Endothelial cell of umbilical vein (primary cell): ENCODE data around the gene SIPA1L3. TPM values are rescaled to one million over a fixed set of nuclear protein-coding genes. Genes with fewer than 3 reads are reported as not detected.

Source experiments
- BruUV-seq: library from RNA; stranded (reverse); fragments of 400-500 nt; replicated peaks from 2 replicates; lab custom pipeline; 2021; lab: Mats Ljungman, UMichigan
- CTCF ChIA-PET: fragments of 300-600, 350-600 bp; sonication (Branson Sonifier 250); formaldehyde crosslinking; loops from one replicate; lab custom pipeline; 2021; ENCODE audit warnings: antibody characterized with exemption, inconsistent platforms; lab: Charles Lee
- POLR2A ChIA-PET: fragments of 300-600, 350-600 bp; sonication (Branson Sonifier 250); formaldehyde crosslinking; loops from one replicate; lab custom pipeline; 2021; ENCODE audit warnings: antibody characterized with exemption, inconsistent platforms; lab: Charles Lee
- DNase-seq: peaks from one replicate; pipeline ENCODE4 v3.0.0-alpha.2; 2011; ENCODE audit warnings: low read depth, low spot score
- FAIRE-seq: peaks from 2 replicates; lab custom pipeline; 2011; peaks lifted over from hg19 to GRCh38; lab: Jason Lieb, UNC
- H2AFZ ChIP-seq: 2 replicates; pipeline ENCODE4 v1.6.0; 2012; ENCODE audit warnings: low read depth, low read length, control low read depth, inconsistent platforms
- H3K27ac ChIP-seq: 2 replicates; pipeline ENCODE4 v1.5.1; 2011; ENCODE audit warnings: low read depth, mild to moderate bottlenecking, control low read depth, low read length, moderate library complexity; ENCODE audit not compliant: insufficient read depth
- H3K27me3 ChIP-seq, 2 experiments: 2 replicates each; pipeline versions ENCODE4 v1.6.0 to v1.6.1; 2011; ENCODE audit warnings: low read length in 2 of 2, mixed read lengths in 1 of 2; ENCODE audit not compliant: control insufficient read depth in 2 of 2, insufficient read depth in 2 of 2
- H3K36me3 ChIP-seq, 2 experiments: 2 replicates in 1 of 2; 3 replicates in 1 of 2; pipeline ENCODE4 v1.5.1; 2011; ENCODE audit warnings: low read length in 2 of 2, mild to moderate bottlenecking in 1 of 2, moderate library complexity in 1 of 2; ENCODE audit not compliant: control insufficient read depth in 2 of 2, insufficient read depth in 2 of 2; ENCODE audit errors: extremely low read depth in 1 of 2
- H3K4me1 ChIP-seq: 3 replicates; pipeline ENCODE4 v1.5.1; 2011; ENCODE audit warnings: mild to moderate bottlenecking, low read length; ENCODE audit not compliant: control insufficient read depth, insufficient read depth; ENCODE audit errors: extremely low read depth
- H3K4me2 ChIP-seq: 2 replicates; pipeline ENCODE4 v1.6.1; 2011; ENCODE audit warnings: low read length, control low read depth, mixed read lengths; ENCODE audit not compliant: insufficient read depth
- H3K4me3 ChIP-seq, 3 experiments: fragments of 200-600 bp in 1 of 3; sonication (generic), shearing (Covaris generic) in 1 of 3; replicated peaks in 1 of 3; 2 replicates each; pipeline ENCODE4 v1.5.1; 2011 to 2016; ENCODE audit warnings: control low read depth in 3 of 3, low read length in 3 of 3, mild to moderate bottlenecking in 2 of 3, inconsistent platforms in 1 of 3, low read depth in 1 of 3, moderate library complexity in 1 of 3; ENCODE audit not compliant: insufficient read depth in 1 of 3
- H3K79me2 ChIP-seq: 2 replicates; pipeline ENCODE4 v1.6.0; 2012; ENCODE audit warnings: low read length, inconsistent platforms; ENCODE audit not compliant: control insufficient read depth, insufficient read depth
- H3K9ac ChIP-seq: replicated peaks from 2 replicates; pipeline ENCODE3; 2011; ENCODE audit warnings: low read length, control low read depth; ENCODE audit not compliant: insufficient read depth; ENCODE audit errors: extremely low read depth
- H3K9me1 ChIP-seq: replicated peaks from 3 replicates; pipeline ENCODE4 v1.6.0; 2011; ENCODE audit warnings: mild to moderate bottlenecking, low read length; ENCODE audit not compliant: control insufficient read depth, insufficient read depth; ENCODE audit errors: extremely low read depth
- H3K9me3 ChIP-seq: replicated peaks from 2 replicates; pipeline ENCODE4 v1.5.1; 2012; ENCODE audit warnings: low read length, inconsistent platforms; ENCODE audit not compliant: control insufficient read depth, insufficient read depth
- H4K20me1 ChIP-seq: replicated peaks from 2 replicates; pipeline ENCODE3; 2011; ENCODE audit warnings: mild to moderate bottlenecking, low read length; ENCODE audit not compliant: control insufficient read depth, insufficient read depth; ENCODE audit errors: extremely low read depth
- EZH2 ChIP-seq: IDR thresholded peaks from 2 replicates; pipeline ENCODE4 v1.6.1; 2012; ENCODE audit warnings: borderline replicate concordance, low read depth, mild to moderate bottlenecking, moderate library complexity, low read length, inconsistent platforms; ENCODE audit not compliant: severe bottlenecking
- FOS ChIP-seq: IDR thresholded peaks from 2 replicates; pipeline ENCODE4 v1.6.1; 2011; ENCODE audit warnings: mild to moderate bottlenecking, low read length, moderate library complexity, borderline replicate concordance; ENCODE audit not compliant: insufficient read depth
- GATA2 ChIP-seq: IDR thresholded peaks from 2 replicates; pipeline ENCODE4 v1.7.0; 2011; ENCODE audit warnings: low read depth, mild to moderate bottlenecking, moderate library complexity, mixed read lengths, low read length; ENCODE audit not compliant: insufficient read length, insufficient read depth
- JUN ChIP-seq: IDR thresholded peaks from 2 replicates; pipeline ENCODE4 v1.6.1; 2011; ENCODE audit warnings: borderline replicate concordance, low read depth; ENCODE audit not compliant: insufficient read length, insufficient read depth
- MYC ChIP-seq: IDR thresholded peaks from one replicate; pipeline ENCODE4 v1.6.1; 2011; ENCODE audit warnings: mild to moderate bottlenecking, low read depth, low read length
- POLR2A ChIP-seq: IDR thresholded peaks from 2 replicates; pipeline ENCODE4 v1.6.1; 2012; ENCODE audit warnings: low read depth, mild to moderate bottlenecking, control low read depth, low read length
- POLR2AphosphoS5 ChIP-seq: IDR thresholded peaks from 2 replicates; pipeline ENCODE4 v1.6.1; 2012; ENCODE audit warnings: low read depth, mild to moderate bottlenecking, control low read depth, low read length, moderate library complexity; ENCODE audit not compliant: insufficient read depth
- dilution Hi-C: fragments of 300-500 bp; cut with MboI; formaldehyde crosslinking; loops from one replicate; pipeline ENCODE4 v1.15.0; 2019; ENCODE audit warnings: low sequenced_read_pairs; ENCODE audit not compliant: extremely low pct_ligation_motif_present
- intact Hi-C: fragments of 100-400 bp; cut with micrococcal nuclease; formaldehyde crosslinking; loops from one replicate; pipeline ENCODE4 v1.10.0; 2022
- polyA plus RNA-seq, 4 experiments: library from polyadenylated mRNA; depleted of rRNA in 3 of 4; stranded (reverse) in 3 of 4; unstranded in 1 of 4; fragments of >200 nt; gene quantifications; 2 replicates each; pipeline versions ENCODE4 v1.2.1 to v1.2.3, GENCODE V29; 2011 to 2012; ENCODE audit warnings: missing spikeins in 1 of 4
- total RNA-seq: library from RNA; stranded (reverse); gene quantifications from 2 replicates; pipeline ENCODE4 v1.2.3, GENCODE V29; 2021
- TF ChIP-seq, protein P1 (sequence below), 2 donors: IDR thresholded peaks; 1 replicate in 1 of 2; 2 replicates in 1 of 2; pipeline ENCODE4 v1.5.1; 2011; ENCODE audit warnings: low read length in 2 of 2, mild to moderate bottlenecking in 2 of 2, moderate library complexity in 2 of 2, control low read depth in 1 of 2, inconsistent platforms in 1 of 2, low read depth in 1 of 2; ENCODE audit not compliant: insufficient read depth in 1 of 2; ENCODE audit errors: extremely low read depth in 1 of 2
- TF ChIP-seq, protein P2 (sequence below): IDR thresholded peaks from 2 replicates; pipeline ENCODE4 v1.6.1; 2011; ENCODE audit not compliant: insufficient read depth, insufficient read length

Gene SIPA1L3
- total and polyA plus RNA-seq, 2 donors (not counting 3 experiments of a cell fraction or from before 2014, with no cell fraction given): 14.2 to 47.2 TPM

- H3K9ac ChIP-seq: no peak overlapping the region
- CTCF ChIA-PET: interaction anchor here (0.6 to 1.7 kb wide), 4 partner anchors 26 to 297 kb away, joined by 3 to 5 read pairs (median 4); no protein-coding TSS in a partner anchor
These were observed 292.3 kb downstream of the SIPA1L3 start for GRCh38 chr19:38199340-38199739.

More at GRCh38 chr19:38199340-38199739, 292.3 kb downstream of the SIPA1L3 start:
- intact Hi-C loops: no loop called here
- H3K9me3 ChIP-seq: no peaks in the 10 kb centered on the region
- no peak overlapping the region for H3K4me2 ChIP-seq
- no peaks in the 10 kb centered on the region for H3K4me1 ChIP-seq
- H4K20me1 ChIP-seq: no peaks in the 10 kb centered on the region
- H3K27me3 ChIP-seq: no peaks in the 10 kb centered on the region
- DNase-seq (no peak), FAIRE-seq (no peak)
- no peak for TF ChIP-seq EZH2
- no peak for TF ChIP-seq FOS
- TF ChIP-seq, protein P1, sequence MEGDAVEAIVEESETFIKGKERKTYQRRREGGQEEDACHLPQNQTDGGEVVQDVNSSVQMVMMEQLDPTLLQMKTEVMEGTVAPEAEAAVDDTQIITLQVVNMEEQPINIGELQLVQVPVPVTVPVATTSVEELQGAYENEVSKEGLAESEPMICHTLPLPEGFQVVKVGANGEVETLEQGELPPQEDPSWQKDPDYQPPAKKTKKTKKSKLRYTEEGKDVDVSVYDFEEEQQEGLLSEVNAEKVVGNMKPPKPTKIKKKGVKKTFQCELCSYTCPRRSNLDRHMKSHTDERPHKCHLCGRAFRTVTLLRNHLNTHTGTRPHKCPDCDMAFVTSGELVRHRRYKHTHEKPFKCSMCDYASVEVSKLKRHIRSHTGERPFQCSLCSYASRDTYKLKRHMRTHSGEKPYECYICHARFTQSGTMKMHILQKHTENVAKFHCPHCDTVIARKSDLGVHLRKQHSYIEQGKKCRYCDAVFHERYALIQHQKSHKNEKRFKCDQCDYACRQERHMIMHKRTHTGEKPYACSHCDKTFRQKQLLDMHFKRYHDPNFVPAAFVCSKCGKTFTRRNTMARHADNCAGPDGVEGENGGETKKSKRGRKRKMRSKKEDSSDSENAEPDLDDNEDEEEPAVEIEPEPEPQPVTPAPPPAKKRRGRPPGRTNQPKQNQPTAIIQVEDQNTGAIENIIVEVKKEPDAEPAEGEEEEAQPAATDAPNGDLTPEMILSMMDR (IDR thresholded peaks at IDR 0.05; ENCODE audit: extremely low read depth in 1 of 2, insufficient read depth in 1 of 2, low read depth in 1 of 2, low read length in 2 of 2): no peak
- no peak for TF ChIP-seq GATA2
- TF ChIP-seq MYC: no peak
- TF ChIP-seq JUN: no peak
- no peak for TF ChIP-seq POLR2AphosphoS5
- TF ChIP-seq, protein P2, sequence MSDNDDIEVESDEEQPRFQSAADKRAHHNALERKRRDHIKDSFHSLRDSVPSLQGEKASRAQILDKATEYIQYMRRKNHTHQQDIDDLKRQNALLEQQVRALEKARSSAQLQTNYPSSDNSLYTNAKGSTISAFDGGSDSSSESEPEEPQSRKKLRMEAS: no peak
- TF ChIP-seq POLR2A: no peak
- H3K79me2 ChIP-seq: no peaks in the 10 kb centered on the region
- H3K9me1 ChIP-seq: no peaks in the 10 kb centered on the region
- H3K4me3 ChIP-seq: no peak overlapping the region
- peaks cover 0 to 8% of the 10 kb centered on the region in 2 experiments for H3K36me3 ChIP-seq
- POLR2A ChIA-PET: no interaction called here
- BruUV-seq: no TSS peak
- H3K27ac ChIP-seq: no peak overlapping the region
- dilution Hi-C loops: no loop called here
- H2AFZ ChIP-seq: no peak overlapping the region
